ENCODE measurements around the gene FITM1.

FITM1 gene

DNA sequence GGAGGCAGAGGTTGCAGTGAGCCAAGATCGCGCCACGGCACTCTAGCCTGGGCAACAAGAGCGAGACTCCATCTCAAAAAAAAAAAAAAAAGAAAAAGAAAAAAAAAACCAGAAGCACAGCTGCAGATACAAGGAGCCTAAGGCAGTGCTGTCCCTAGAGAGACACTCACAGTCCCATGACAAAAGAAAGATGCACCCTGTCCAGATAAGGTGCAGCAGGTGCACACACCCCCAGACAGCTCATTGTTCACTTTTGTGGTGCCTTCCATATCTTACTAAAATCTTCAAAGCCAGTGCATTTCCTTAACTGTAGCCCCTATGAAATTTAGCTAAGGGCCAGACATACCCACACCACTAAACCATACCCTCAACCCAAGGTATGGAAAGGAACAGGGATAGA is 8.0 kb upstream of the FITM1 start:
- no peak overlapping the region for H3K27ac ChIP-seq
- TF ChIP-seq CTCF (IDR thresholded peaks at IDR 0.05) (no peak), ZFX (IDR thresholded peaks at IDR 0.05; ENCODE audit: borderline replicate concordance) (no peak)

DNA sequence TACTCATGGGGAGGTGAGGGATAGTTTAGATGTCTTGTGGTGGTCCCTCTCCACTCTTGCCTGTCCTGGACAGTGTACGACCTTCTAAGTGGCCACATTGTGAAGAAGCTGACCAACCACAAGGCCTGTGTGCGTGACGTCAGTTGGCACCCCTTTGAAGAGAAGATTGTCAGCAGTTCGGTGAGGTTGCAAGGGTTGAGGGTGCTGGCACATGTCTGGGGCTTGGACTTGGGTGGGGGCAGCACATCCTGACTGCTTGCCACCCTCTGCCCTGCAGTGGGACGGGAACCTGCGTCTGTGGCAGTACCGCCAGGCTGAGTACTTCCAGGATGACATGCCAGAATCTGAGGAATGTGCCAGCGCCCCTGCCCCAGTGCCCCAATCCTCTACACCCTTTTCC is 7.6 kb upstream of the FITM1 start:
- 0 out of 2 replicates have a peak overlapping the region, but pooled peaks have one; percentile 29 for H3K27ac ChIP-seq
- TF ChIP-seq CTCF (IDR thresholded peaks at IDR 0.05) (no peak), ZFX (IDR thresholded peaks at IDR 0.05; ENCODE audit: borderline replicate concordance) (no peak)

DNA sequence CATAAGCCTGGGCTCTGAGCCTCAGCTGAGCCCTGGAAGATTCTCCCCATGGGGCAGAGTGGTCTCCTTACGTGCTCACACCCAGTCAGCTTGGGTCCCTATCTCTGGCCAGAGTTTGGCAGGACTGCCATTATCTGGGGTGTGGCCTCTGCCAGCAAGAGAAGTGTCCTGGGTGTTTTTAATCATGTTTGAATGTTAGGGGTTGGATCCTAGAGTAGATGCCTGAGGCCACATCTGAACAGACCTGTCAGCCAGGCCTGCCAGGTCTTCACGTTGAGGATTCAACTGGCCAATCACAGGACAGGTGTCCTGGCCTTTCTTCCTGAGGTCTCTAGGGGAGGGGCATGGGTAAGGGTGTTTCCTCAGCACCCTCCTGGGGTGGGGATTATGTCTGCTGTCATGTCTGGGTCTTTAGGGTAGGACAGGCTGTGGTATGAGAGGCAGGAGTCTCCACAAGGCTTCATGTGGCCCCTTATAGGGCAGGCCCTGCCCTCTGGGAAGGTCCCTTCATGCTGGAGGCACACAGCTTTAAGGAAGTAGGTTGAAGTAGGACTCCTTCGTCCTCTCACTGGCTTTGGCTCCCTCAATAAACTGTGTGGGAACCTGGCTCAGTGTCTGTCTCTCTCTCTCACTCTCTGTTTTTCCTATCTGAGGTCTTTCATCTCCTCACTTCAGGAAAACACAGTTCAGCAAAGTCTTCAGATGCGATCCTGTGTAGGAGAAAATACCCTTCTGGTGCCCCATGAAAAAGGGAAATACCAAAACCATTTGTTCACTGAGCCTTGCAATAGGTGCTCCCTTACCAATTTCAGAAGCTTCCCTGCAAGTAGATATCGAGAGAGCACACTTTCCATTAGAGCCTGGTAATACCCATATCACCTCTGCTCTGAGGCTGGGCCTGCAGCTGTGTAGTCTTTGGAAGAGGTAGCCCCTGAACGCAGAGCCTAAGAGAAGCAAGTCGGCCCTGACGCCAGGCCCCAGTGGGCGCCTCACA is 6.7 kb upstream of the FITM1 start:
- TF ChIP-seq ZFX (IDR thresholded peaks at IDR 0.05; ENCODE audit: borderline replicate concordance) (no peak), CTCF (IDR thresholded peaks at IDR 0.05) (no peak)
- 0 out of 2 replicates have a peak overlapping the region, but pooled peaks have one; percentile 29 for H3K27ac ChIP-seq

- TF ChIP-seq ZFX (IDR thresholded peaks at IDR 0.05; ENCODE audit: borderline replicate concordance) (no peak), CTCF (IDR thresholded peaks at IDR 0.05) (no peak)
- H3K27ac ChIP-seq: no peak overlapping the region
Observed at GRCh38 chr14:24126939-24127338, 3.5 kb upstream of the FITM1 start.

DNA sequence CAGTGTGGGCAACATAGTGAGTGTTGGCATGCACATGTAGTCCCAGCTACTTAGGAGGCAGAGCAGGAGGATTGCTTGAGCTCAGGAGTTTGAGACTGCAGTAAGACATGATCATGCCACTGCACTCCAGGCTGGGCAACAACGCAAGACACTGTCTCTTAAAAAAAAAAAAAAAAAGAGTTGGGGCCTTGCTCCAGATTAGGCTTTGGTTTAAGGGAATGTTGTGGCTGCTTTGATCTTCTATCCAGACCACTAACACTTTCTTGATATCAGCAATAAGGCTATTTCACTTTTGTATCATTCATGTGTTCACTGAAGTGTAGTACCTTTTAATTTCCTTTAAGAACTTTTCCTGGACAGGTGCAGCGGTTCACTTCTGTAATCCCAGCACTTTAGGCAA is 2.8 kb upstream of the FITM1 start:
- TF ChIP-seq CTCF (IDR thresholded peaks at IDR 0.05): no peak
- no peak for TF ChIP-seq ZFX (IDR thresholded peaks at IDR 0.05; ENCODE audit: borderline replicate concordance)

DNA sequence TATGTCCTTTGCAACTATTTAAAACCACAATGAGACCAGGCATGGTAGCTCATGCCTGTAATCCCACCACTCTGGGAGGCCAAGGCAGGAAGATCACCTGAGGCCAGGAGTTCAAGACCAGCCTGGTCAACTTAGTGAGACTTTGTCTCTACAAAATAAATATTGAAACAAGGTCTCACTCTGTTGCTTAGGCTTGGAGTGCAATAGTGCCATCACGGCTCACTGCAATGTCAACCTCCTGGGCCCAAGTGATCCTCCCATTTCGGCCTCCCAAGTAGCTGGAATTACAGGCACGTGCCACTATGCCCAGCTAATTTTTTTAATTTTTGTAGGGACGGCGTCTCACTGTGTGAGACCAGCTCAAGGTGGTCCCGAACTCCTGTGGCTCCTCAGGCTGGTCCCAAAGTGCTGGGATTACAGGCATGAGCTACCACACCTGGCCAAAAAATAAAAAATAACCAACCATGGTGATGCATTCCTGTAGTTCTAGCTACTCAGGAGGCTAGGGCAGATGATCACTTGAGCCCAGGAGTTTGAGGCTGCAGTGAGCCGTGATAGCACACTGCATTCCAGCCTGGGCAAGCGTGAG is 955 bp upstream of the FITM1 start:
- H3K27ac ChIP-seq: no peak overlapping the region
- TF ChIP-seq CTCF (IDR thresholded peaks at IDR 0.05) (no peak), ZFX (IDR thresholded peaks at IDR 0.05; ENCODE audit: borderline replicate concordance) (no peak)

More for the DNA sequence above, 2.8 kb upstream of the FITM1 start:
- no peak overlapping the region for H3K27ac ChIP-seq

All from 22Rv1 (cell line).